Measurements from ENCODE around the gene ASPN. TPM values are rescaled to one million over a fixed set of nuclear protein-coding genes. Genes with fewer than 3 reads are reported as not detected.

ASPN gene
- total RNA-seq, 3 donors from 2014 or later (not counting 1 experiment from before 2014, with no cell fraction given), result not detected

DNA sequence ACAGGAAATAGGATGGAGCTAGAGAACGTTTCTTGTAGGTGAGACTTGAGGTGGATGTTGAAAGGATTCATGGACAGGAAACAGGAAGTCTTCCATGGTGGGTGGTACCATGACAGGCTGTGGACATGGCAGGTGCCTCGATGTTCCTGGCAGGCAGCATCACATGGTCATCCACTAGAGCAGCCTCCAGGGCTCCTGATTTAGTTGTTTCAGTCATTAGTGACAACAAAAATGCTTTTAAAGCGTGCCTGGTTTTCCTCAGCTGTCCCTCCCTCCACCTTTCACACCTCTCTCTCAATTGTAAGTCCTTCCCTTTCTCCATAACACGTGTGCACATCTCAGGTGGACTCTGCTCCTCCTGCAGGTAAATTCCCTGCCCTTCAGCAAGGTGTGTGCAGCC lies 25.2 kb upstream of the ASPN start:
- WGBS (ENCODE audit: insufficient coverage), result 56% methylated on average over 4 of the region's 4 CpGs
- Mint-ChIP-seq H3K4me3 (no peak overlapping the region), H3K4me1 (no peaks in the 10 kb centered on the region), H3K36me3 (no peaks in the 10 kb centered on the region), H3K27me3 (ENCODE audit: low read depth in 2 of 2) (no peaks in the 10 kb centered on the region), H3K9me3 (no peaks in the 10 kb centered on the region), H3K27ac (no peak overlapping the region)
- ATAC-seq (no peak), DNase-seq (no peak)
- Histone ChIP-seq H3K27me3 (ENCODE audit: control insufficient read depth, insufficient read depth, low read length) (no peaks in the 10 kb centered on the region), H3K9me3 (ENCODE audit: control insufficient read depth, insufficient read depth, low read length) (no peaks in the 10 kb centered on the region), H3K4me3 (ENCODE audit: low read length) (no peak overlapping the region), H3K27ac (ENCODE audit: low read length) (no peak overlapping the region), H3K36me3 (ENCODE audit: control insufficient read depth, insufficient read depth, low read length) (no peaks in the 10 kb centered on the region), H3K4me1 (ENCODE audit: control insufficient read depth, insufficient read depth, low read length) (no peaks in the 10 kb centered on the region)
- TF ChIP-seq, protein P1, sequence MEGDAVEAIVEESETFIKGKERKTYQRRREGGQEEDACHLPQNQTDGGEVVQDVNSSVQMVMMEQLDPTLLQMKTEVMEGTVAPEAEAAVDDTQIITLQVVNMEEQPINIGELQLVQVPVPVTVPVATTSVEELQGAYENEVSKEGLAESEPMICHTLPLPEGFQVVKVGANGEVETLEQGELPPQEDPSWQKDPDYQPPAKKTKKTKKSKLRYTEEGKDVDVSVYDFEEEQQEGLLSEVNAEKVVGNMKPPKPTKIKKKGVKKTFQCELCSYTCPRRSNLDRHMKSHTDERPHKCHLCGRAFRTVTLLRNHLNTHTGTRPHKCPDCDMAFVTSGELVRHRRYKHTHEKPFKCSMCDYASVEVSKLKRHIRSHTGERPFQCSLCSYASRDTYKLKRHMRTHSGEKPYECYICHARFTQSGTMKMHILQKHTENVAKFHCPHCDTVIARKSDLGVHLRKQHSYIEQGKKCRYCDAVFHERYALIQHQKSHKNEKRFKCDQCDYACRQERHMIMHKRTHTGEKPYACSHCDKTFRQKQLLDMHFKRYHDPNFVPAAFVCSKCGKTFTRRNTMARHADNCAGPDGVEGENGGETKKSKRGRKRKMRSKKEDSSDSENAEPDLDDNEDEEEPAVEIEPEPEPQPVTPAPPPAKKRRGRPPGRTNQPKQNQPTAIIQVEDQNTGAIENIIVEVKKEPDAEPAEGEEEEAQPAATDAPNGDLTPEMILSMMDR (IDR thresholded peaks at IDR 0.05), result no peak
- intact Hi-C loops (cut with micrococcal nuclease), result no loop called here

DNA sequence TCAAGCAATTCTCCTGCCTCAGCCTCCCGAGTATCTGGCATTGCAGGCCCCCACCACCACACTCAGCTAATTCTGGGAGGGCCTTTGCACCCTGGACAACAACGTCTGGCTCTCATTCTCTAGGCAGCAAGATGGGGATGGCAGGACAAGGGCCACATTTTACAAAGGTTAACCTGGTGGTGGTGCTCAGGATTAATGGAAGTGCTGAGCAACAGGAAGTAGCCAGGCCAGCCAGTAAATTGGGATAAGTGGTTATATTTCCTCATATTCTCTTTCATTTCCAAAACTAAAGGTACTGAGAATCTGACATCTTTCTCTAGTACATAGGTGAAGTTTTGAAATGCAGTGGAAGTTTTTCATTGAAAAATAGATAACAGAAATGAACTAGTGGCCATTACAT lies 24.7 kb upstream of the ASPN start:
- Mint-ChIP-seq H3K9me3 (no peaks in the 10 kb centered on the region), H3K4me1 (no peaks in the 10 kb centered on the region), H3K4me3 (no peak overlapping the region), H3K36me3 (no peaks in the 10 kb centered on the region), H3K27ac (no peak overlapping the region), H3K27me3 (ENCODE audit: low read depth in 2 of 2) (no peaks in the 10 kb centered on the region)
- Histone ChIP-seq H3K4me1 (ENCODE audit: control insufficient read depth, insufficient read depth, low read length) (no peaks in the 10 kb centered on the region), H3K36me3 (ENCODE audit: control insufficient read depth, insufficient read depth, low read length) (no peaks in the 10 kb centered on the region), H3K4me3 (ENCODE audit: low read length) (no peak overlapping the region), H3K27ac (ENCODE audit: low read length) (no peak overlapping the region), H3K9me3 (ENCODE audit: control insufficient read depth, insufficient read depth, low read length) (no peaks in the 10 kb centered on the region), H3K27me3 (ENCODE audit: control insufficient read depth, insufficient read depth, low read length) (no peaks in the 10 kb centered on the region)
- 90% methylated on average over 2 of the region's 2 CpGs for WGBS (ENCODE audit: insufficient coverage)
- intact Hi-C loops (cut with micrococcal nuclease), result no loop called here
- ATAC-seq (no peak), DNase-seq (no peak)
- TF ChIP-seq, protein P1 (IDR thresholded peaks at IDR 0.05), result no peak

DNA sequence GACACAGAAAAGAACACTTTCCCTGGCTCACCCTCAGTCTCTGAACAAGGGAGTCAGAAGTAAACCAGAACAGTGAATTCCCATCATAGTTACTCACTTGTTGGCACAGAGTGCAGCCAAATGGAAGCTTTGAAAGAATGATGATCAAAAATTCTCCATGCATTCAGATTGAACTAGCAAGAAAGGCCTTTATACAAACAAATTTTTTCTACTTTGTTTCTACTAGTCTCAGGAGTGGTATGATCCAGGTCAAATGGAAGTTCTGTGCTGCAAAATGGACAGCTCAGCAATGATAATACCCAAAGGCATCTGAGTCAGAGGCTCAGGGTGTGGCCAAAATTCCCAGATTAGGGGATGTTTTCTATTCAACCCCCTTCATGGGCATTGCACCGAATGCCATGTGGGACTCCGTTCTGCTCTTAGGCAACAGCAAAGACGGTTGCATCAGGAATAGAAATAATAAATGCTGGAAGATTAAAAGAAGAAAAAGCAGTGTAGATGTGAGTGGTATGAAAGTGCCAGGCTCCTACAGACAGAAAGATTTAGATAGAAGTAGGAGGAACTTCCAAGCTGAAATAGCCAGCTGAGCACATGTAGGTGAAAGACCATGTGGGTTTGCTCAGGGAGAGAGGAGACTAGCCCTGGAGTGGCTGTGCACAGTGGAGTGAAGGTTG lies 24.0 kb upstream of the ASPN start:
- no peaks in the 10 kb centered on the region for H3K27me3 Mint-ChIP-seq (ENCODE audit: low read depth in 2 of 2)
- H3K9me3 Mint-ChIP-seq, result no peaks in the 10 kb centered on the region
- H3K36me3 ChIP-seq (ENCODE audit: control insufficient read depth, insufficient read depth, low read length), result no peaks in the 10 kb centered on the region
- DNase-seq (no peak), ATAC-seq (no peak)
- H3K9me3 ChIP-seq (ENCODE audit: control insufficient read depth, insufficient read depth, low read length), result no peaks in the 10 kb centered on the region
- H3K4me3 Mint-ChIP-seq, result no peak overlapping the region
- H3K4me3 ChIP-seq (ENCODE audit: low read length), result no peak overlapping the region
- H3K27me3 ChIP-seq (ENCODE audit: control insufficient read depth, insufficient read depth, low read length), result no peaks in the 10 kb centered on the region
- H3K36me3 Mint-ChIP-seq, result no peaks in the 10 kb centered on the region
- no peaks in the 10 kb centered on the region for H3K4me1 Mint-ChIP-seq
- TF ChIP-seq, protein P1 (IDR thresholded peaks at IDR 0.05), result no peak
- H3K27ac Mint-ChIP-seq, result no peak overlapping the region
- no peak overlapping the region for H3K27ac ChIP-seq (ENCODE audit: low read length)
- intact Hi-C loops (cut with micrococcal nuclease), result no loop called here
- H3K4me1 ChIP-seq (ENCODE audit: control insufficient read depth, insufficient read depth, low read length), result no peaks in the 10 kb centered on the region
- 95% methylated on average over 3 of the region's 3 CpGs for WGBS (ENCODE audit: insufficient coverage)

DNA sequence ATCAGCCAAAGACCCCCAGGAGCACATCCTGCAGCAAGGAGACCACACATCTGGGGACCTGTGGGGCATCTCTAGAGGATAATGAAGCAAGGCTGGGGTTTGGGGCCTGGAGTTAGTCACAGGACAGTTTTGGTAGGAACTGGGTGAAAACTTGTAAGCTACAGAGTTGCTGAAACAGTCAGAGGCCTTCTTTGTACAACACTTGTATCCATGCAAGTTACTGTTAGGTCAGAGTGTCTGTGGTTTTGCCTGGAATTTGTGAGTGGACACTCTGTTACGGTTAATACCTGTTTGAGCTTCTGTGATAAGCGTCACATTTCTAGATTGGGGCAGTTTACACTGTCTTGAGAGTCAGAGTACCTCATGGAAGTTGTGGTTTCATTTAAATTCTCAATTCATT lies 22.6 kb upstream of the ASPN start:
- WGBS (ENCODE audit: insufficient coverage), result 100% methylated on average over 2 of the region's 2 CpGs

More for the DNA sequence above, 22.6 kb upstream of the ASPN start:
- no peaks in the 10 kb centered on the region for H3K27me3 Mint-ChIP-seq (ENCODE audit: low read depth in 2 of 2)
- DNase-seq, result no peak
- no peak for ATAC-seq
- no peak overlapping the region for H3K4me3 ChIP-seq (ENCODE audit: low read length)
- H3K27ac Mint-ChIP-seq, result no peak overlapping the region
- H3K9me3 ChIP-seq (ENCODE audit: control insufficient read depth, insufficient read depth, low read length), result no peaks in the 10 kb centered on the region
- no peaks in the 10 kb centered on the region for H3K27me3 ChIP-seq (ENCODE audit: control insufficient read depth, insufficient read depth, low read length)
- H3K4me3 Mint-ChIP-seq, result no peak overlapping the region
- TF ChIP-seq, protein P1 (IDR thresholded peaks at IDR 0.05), result no peak
- H3K4me1 ChIP-seq (ENCODE audit: control insufficient read depth, insufficient read depth, low read length), result no peaks in the 10 kb centered on the region
- no peaks in the 10 kb centered on the region for H3K36me3 Mint-ChIP-seq
- no peaks in the 10 kb centered on the region for H3K4me1 Mint-ChIP-seq
- H3K36me3 ChIP-seq (ENCODE audit: control insufficient read depth, insufficient read depth, low read length), result no peaks in the 10 kb centered on the region
- no peaks in the 10 kb centered on the region for H3K9me3 Mint-ChIP-seq
- H3K27ac ChIP-seq (ENCODE audit: low read length), result no peak overlapping the region
- intact Hi-C loops (cut with micrococcal nuclease), result no loop called here

Measured in natural killer cell (primary cell).